D721Med (cell line): ENCODE data around the gene CDCA8.
"Not testable (repeated sequence)": the region's sequence is repeated elsewhere in the genome, so short reads cannot be mapped to it uniquely, and the experiment has no call there.

Source experiments
- DNase-seq: peaks from one replicate; pipeline ENCODE4 v3.0.0; 2011; ENCODE audit warnings: low spot score; ENCODE audit not compliant: insufficient read length
- FAIRE-seq: peaks from 2 replicates; lab custom pipeline; 2011; peaks lifted over from hg19 to GRCh38; lab: Jason Lieb, UNC
- CTCF ChIP-seq: IDR thresholded peaks from 2 replicates; pipeline ENCODE4 v1.5.1; 2012; ENCODE audit warnings: mild to moderate bottlenecking, control low read depth; ENCODE audit not compliant: insufficient read depth; ENCODE audit errors: missing control alignments

The CDCA8 gene

DNA sequence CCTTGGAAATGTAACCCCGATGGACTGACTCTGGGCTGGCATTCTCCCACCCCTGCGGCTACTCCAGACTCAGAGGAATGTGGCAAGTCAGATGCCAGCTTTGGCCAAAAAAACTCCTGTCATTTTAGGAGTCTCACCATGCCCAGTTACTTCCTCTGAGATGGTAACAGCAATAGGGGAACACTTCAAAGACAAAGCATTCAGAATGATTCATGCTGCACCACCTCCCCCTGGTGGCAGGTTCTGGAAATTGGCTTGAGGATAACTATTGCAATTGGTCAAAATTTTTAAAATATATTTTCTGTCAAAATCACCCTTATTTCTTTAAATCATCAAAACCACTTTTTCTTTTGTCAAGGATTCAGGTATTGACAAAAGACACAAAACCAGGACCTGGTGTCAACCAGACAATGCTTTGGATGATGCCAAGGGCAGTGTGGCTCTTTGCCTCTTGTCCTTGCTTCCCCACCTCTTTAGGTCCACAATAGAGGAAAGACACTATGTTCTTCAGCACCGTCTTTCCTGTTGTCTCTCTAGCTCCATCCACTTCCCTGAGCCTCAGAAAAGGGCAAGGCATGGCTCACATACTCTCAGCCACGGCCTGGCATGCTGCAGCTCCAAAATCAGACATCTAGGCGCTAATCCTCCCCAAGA is 9.9 kb upstream of the CDCA8 start:
- DNase-seq (peak; percentile 51), FAIRE-seq (peak; percentile 16)
- TF ChIP-seq CTCF = peak; percentile 92

GRCh38 chr1:37684182-37684581 is 8.1 kb upstream of the CDCA8 start:
- DNase-seq, FAIRE-seq: not testable (repeated sequence)

- TF ChIP-seq CTCF = no peak
These were observed 6.6 kb upstream of the CDCA8 start for GRCh38 chr1:37685722-37686121.

GRCh38 chr1:37687764-37688163 is 4.6 kb upstream of the CDCA8 start:
- not testable (repeated sequence) for FAIRE-seq, DNase-seq

More at GRCh38 chr1:37685722-37686121, 6.6 kb upstream of the CDCA8 start:
- FAIRE-seq (no peak), DNase-seq (no peak)

DNA sequence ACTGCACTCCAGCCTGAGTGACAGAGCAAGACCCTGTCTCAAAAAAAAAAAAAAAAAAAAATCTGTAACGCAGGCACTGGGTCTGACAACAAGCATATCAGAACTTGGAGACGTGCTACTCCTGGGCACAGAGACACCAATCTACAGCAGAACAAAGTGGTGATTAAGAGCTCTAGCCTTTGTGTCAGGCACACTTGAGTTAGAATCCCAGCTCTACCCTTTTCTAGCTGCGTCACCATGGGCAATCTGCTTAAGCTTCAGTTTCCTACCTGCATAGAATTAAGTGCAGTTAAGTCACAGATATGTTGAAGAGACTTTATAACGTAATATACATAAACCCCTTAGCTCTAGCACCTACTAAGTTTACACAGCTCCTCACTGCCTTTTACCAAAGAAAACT is 3.4 kb upstream of the CDCA8 start:
- DNase-seq (no peak), FAIRE-seq (no peak)
- TF ChIP-seq CTCF = no peak

DNA sequence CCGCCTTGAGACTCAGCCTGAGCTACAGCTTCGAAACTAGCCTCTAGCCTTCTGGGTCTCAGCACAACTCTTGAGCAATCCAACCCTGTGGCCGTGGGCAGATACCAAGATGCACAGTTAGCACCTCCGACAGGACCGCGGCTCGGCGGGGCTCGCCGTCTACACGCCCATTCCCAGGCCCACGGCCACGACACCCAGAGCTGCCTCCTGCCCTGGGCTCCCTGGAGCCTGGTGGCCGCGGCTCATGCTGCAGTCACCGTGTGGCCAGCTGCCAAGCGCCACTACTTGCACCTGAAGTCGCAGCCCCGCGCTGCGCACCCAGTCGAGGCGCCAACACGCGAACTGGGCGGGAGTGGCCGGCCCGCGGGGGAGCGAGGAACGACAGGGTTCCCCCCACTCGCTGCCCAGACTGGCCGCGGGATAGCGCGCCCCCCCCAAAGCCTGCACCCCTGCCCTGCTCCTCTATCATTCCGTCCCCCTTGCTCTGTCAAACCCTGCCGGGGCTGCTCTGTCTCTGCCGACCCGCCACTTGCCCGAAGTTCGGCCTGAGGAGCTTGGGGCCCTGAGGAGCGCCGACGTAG is 729 bp upstream of the CDCA8 start:
- TF ChIP-seq CTCF = no peak
- FAIRE-seq (no peak), DNase-seq (no peak)

- DNase-seq (no peak), FAIRE-seq (no peak)
- TF ChIP-seq CTCF = no peak
These were observed 489 bp downstream of the CDCA8 start for GRCh38 chr1:37692834-37693175.

DNA sequence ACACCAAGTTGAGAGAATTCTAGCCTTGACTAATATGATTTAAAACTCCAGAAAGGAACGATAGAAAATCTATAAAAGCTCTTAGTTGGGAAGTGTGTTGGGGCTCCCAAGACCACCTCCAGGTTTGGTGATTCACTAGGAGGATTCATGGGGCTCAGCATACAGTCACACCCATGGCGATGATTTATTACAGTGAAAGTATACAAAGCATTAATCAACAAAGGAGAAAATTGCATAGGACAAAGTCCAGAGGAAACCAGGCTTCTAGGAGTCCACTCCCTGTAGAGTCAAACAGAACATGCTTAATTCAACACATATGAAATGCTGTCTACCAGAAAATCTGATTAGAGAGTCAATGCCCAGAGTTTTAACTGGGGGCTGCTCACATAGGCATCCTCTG is 4.8 kb downstream of the CDCA8 start:
- FAIRE-seq (no peak), DNase-seq (no peak)
- TF ChIP-seq CTCF = no peak
